Activated T-helper 17 cell treated with anti-CD3 and anti-CD28 coated beads, Interleukin-2, amount 50 U/mL, for 72 hours (primary cell): ENCODE results near the gene INPP4A. TPM values are rescaled to one million over a fixed set of nuclear protein-coding genes. Genes with fewer than 3 reads are reported as not detected.

Experiments used
- ATAC-seq: fragments of 150-1000 bp; cut with Tn5 transposase; replicated peaks from 2 replicates; pipeline ENCODE4 v1.10.0; 2021; ENCODE audit warnings: mild to moderate bottlenecking, moderate library complexity
- H3K27ac Mint-ChIP-seq: one replicate; pipeline ENCODE4 v1.8.0; 2022; ENCODE audit warnings: mixed read lengths
- H3K27me3 Mint-ChIP-seq: one replicate; pipeline ENCODE4 v1.8.0; 2022; ENCODE audit warnings: mixed read lengths
- H3K36me3 Mint-ChIP-seq: one replicate; pipeline ENCODE4 v1.8.0; 2022; ENCODE audit warnings: low read depth, mild to moderate bottlenecking, mixed read lengths
- H3K4me1 Mint-ChIP-seq: one replicate; pipeline ENCODE4 v1.8.0; 2022; ENCODE audit warnings: mixed read lengths
- H3K4me3 Mint-ChIP-seq: one replicate; pipeline ENCODE4 v1.8.0; 2022; ENCODE audit warnings: mild to moderate bottlenecking, mixed read lengths
- H3K9me3 Mint-ChIP-seq: one replicate; pipeline ENCODE4 v1.8.0; 2022; ENCODE audit warnings: mixed read lengths
- total RNA-seq, 2 donors: library from RNA; stranded (reverse); gene quantifications; one replicate each; pipeline ENCODE4 v1.2.3, GENCODE V29; 2022

Gene INPP4A
- total RNA-seq, 2 donors from 2014 or later, result 66.4 to 74.8 TPM

GRCh38 chr2:98482362-98482761 lies 37.7 kb downstream of the INPP4A start:
- peaks cover 80% of the 10 kb centered on the region for H3K4me1 Mint-ChIP-seq
- peak overlapping the region; percentile 86 for H3K27ac Mint-ChIP-seq
- H3K9me3 Mint-ChIP-seq, result no peaks in the 10 kb centered on the region
- no peaks in the 10 kb centered on the region for H3K27me3 Mint-ChIP-seq
- ATAC-seq, result no peak
- no peaks in the 10 kb centered on the region for H3K36me3 Mint-ChIP-seq
- peak overlapping the region; percentile 52 for H3K4me3 Mint-ChIP-seq

DNA sequence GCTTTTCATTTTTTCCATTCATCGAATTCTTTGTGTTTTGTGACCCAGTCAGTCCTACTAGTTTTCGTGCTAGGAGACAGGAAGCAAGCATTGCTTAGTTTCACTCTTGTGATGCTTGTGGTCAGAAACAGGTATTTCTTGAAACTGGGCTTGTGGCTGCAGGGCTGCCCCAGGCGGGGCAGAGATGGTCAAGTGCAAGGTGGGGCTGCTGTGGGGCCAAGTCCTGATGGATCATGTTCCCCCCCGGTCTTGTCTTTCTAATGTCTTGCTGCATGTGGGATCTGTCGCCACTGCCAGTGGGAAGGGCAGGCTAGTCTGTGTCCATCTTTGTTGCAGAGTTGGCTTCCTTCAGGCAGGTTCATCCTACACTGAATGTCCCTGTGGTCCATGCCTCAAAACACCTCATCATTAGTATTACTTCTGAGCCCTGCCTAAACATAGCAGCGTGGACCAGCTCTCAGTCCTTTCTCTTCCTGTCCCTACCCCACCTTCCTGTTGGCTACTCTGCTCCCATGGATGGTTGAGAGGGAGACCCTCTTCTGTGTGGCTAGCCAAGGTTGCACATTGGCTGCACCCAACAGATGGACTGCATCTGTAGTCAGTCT lies 38.7 kb downstream of the INPP4A start:
- peak; percentile 71 for ATAC-seq
- Mint-ChIP-seq H3K4me3 (peak overlapping the region; percentile 52), H3K27ac (peak overlapping the region; percentile 86), H3K9me3 (no peaks in the 10 kb centered on the region), H3K36me3 (no peaks in the 10 kb centered on the region), H3K4me1 (peaks cover 80% of the 10 kb centered on the region), H3K27me3 (no peaks in the 10 kb centered on the region)

DNA sequence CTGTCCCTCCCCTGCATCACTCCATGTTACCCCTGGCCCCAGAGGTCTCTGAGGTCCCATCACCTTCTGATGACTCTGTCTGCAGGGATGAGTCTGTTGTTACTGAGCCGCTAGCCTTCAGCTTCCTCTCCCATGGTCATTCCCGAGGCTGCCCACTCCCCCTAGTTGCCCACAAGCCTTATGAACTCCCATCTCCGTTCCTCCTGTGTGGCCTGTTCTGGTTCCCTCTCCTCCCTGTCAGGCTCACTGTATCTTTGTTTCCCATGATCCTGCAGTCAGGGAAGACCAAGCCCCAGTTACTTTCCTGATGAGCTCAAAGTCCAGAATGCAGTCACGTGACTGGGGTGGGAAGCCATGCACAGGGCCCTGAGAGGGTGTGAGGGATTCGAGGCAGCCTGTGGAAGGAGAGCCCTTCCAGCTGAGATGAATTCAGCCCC lies 39.5 kb downstream of the INPP4A start:
- no peaks in the 10 kb centered on the region for H3K9me3 Mint-ChIP-seq
- no peaks in the 10 kb centered on the region for H3K36me3 Mint-ChIP-seq
- H3K27me3 Mint-ChIP-seq, result no peaks in the 10 kb centered on the region
- no peak for ATAC-seq
- H3K4me3 Mint-ChIP-seq, result peak overlapping the region; percentile 52
- peaks cover 80% of the 10 kb centered on the region for H3K4me1 Mint-ChIP-seq
- H3K27ac Mint-ChIP-seq, result peak overlapping the region; percentile 86

DNA sequence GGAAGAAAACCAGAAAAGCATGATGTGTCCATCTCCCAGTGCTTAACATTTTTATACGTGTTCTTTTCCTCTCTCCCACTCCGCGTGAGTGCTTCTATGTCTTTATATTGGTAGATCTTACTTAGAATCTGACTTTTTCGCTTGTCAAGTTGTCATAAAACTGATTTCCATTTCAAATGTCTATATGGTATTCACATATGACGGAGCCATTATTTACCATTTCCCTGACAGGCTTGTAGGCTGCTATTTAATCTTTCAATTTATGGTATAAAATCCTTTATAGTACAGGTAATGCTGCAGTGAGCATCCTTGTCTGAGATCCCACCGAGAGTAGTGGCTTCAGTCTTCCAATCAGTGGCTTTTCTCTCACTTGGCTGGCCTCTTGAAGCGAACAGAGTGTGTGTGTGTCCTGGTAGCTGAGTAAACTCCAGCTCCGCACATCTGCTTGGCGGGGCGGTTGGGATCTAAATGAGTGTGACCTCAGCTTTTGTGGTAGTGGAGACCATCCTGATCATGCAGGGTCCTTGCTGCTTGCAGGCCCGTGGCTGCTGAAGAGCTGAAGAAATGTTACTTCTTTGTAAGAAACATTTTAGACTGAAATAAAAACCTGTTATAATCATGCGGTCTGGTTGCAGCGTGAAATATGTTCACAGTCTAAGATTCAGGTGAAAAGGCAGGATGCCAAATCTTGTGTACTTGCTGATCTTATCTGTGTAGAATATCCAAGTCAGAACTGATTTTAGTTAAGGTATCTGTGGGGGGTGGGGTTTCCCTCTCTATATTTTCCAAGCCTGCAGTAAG lies 40.2 kb downstream of the INPP4A start:
- no peak for ATAC-seq
- Mint-ChIP-seq H3K27ac (peak overlapping the region; percentile 86), H3K4me1 (peaks cover 77% of the 10 kb centered on the region), H3K9me3 (no peaks in the 10 kb centered on the region), H3K36me3 (no peaks in the 10 kb centered on the region), H3K4me3 (peak overlapping the region; percentile 52), H3K27me3 (no peaks in the 10 kb centered on the region)

DNA sequence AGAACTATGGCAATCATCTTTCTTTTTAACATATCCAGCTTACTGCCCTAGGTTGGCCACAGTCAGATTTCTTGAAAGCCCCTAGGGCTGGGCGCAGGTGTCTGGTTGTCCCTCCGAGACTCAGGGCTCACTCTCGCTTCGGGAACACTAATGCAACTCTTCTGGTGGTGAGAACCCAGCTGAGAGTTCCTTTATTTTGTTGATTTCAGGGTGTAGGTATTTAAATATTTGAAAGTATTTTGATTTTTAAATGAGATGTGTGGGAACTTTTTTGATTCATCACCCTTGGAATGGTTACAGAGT lies 40.7 kb downstream of the INPP4A start:
- Mint-ChIP-seq H3K4me1 (peaks cover 72% of the 10 kb centered on the region), H3K27ac (peak overlapping the region; percentile 86), H3K27me3 (no peaks in the 10 kb centered on the region), H3K4me3 (peak overlapping the region; percentile 52), H3K36me3 (no peaks in the 10 kb centered on the region), H3K9me3 (no peaks in the 10 kb centered on the region)
- ATAC-seq, result no peak

GRCh38 chr2:98486374-98486981 lies 41.8 kb downstream of the INPP4A start:
- peak overlapping the region; percentile 86 for H3K27ac Mint-ChIP-seq
- H3K4me3 Mint-ChIP-seq, result peak overlapping the region; percentile 52
- no peaks in the 10 kb centered on the region for H3K9me3 Mint-ChIP-seq
- H3K36me3 Mint-ChIP-seq, result no peaks in the 10 kb centered on the region
- no peaks in the 10 kb centered on the region for H3K27me3 Mint-ChIP-seq
- H3K4me1 Mint-ChIP-seq, result peaks cover 63% of the 10 kb centered on the region
- ATAC-seq, result no peak

GRCh38 chr2:98487101-98487805 lies 42.6 kb downstream of the INPP4A start:
- H3K36me3 Mint-ChIP-seq, result no peaks in the 10 kb centered on the region
- no peaks in the 10 kb centered on the region for H3K27me3 Mint-ChIP-seq
- ATAC-seq, result no peak
- H3K4me3 Mint-ChIP-seq, result peak overlapping the region; percentile 38
- no peaks in the 10 kb centered on the region for H3K9me3 Mint-ChIP-seq
- H3K27ac Mint-ChIP-seq, result peak overlapping the region; percentile 86
- H3K4me1 Mint-ChIP-seq, result peaks cover 62% of the 10 kb centered on the region

- Mint-ChIP-seq H3K36me3 (no peaks in the 10 kb centered on the region), H3K4me3 (peak overlapping the region; percentile 38), H3K27ac (peak overlapping the region; percentile 81), H3K9me3 (no peaks in the 10 kb centered on the region), H3K4me1 (peaks cover 62% of the 10 kb centered on the region), H3K27me3 (no peaks in the 10 kb centered on the region)
- peak; percentile 20 for ATAC-seq
These were observed 43.1 kb downstream of the INPP4A start for GRCh38 chr2:98487806-98488189.

- Mint-ChIP-seq H3K36me3 (no peaks in the 10 kb centered on the region), H3K9me3 (no peaks in the 10 kb centered on the region), H3K27me3 (no peaks in the 10 kb centered on the region), H3K4me3 (peak overlapping the region; percentile 38), H3K27ac (peak overlapping the region; percentile 81), H3K4me1 (peaks cover 58% of the 10 kb centered on the region)
- no peak for ATAC-seq
These were observed 43.6 kb downstream of the INPP4A start for GRCh38 chr2:98488252-98488651.

- no peaks in the 10 kb centered on the region for H3K36me3 Mint-ChIP-seq
- H3K4me1 Mint-ChIP-seq, result peaks cover 45% of the 10 kb centered on the region
- H3K9me3 Mint-ChIP-seq, result no peaks in the 10 kb centered on the region
- peak overlapping the region; percentile 81 for H3K27ac Mint-ChIP-seq
- H3K27me3 Mint-ChIP-seq, result no peaks in the 10 kb centered on the region
- ATAC-seq, result no peak
- H3K4me3 Mint-ChIP-seq, result no peak overlapping the region
These were observed 44.8 kb downstream of the INPP4A start for GRCh38 chr2:98489486-98489885.

DNA sequence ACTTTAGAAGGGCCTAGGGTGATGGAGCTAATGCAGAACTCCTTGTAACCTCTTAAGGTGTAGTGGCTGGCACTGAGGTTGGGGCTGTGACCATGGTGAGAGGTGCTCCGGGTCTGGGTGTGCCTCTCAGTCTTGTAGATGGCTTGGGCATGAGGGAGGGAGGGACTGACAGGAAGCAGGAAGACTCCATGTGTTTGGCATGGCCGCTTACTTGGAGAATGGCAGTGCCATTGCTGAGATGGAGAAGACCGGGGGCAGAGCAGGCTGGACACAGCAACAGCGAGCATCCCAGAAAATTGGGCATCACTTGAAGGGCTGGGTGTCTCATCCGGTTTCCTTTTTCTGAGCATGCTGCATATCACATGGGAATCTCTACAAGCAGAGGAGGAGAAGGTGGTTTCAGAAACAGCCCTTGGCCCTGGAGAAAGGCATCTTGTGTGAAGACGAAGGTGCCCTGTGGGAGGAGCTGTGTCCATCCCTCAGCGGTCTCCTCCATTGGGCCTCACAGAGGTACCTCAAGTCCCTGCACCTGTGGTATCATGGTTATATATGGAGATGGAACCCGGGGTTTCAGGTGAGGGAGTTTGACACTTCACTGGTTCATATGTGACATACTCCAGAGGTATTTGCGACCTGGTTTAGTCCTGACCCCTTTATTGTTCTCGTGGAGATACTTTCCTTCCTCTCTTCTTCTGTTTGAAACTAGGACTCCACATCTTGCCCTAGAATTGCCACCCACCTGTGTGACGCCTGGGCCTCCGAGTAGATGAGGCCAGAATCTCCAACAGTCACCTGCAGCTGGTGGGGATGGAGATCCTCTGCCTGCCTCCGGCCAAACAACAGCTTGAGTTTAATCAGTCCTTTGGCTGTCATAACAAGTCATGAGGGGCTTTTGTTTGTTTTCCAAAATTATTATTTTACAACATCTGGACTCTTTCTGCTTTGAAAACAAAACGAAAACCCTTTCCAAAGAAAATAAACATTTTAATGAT lies 45.6 kb downstream of the INPP4A start:
- no peak for ATAC-seq
- Mint-ChIP-seq H3K4me3 (no peak overlapping the region), H3K36me3 (no peaks in the 10 kb centered on the region), H3K4me1 (peaks cover 39% of the 10 kb centered on the region), H3K27ac (peak overlapping the region; percentile 21), H3K27me3 (no peaks in the 10 kb centered on the region), H3K9me3 (no peaks in the 10 kb centered on the region)

DNA sequence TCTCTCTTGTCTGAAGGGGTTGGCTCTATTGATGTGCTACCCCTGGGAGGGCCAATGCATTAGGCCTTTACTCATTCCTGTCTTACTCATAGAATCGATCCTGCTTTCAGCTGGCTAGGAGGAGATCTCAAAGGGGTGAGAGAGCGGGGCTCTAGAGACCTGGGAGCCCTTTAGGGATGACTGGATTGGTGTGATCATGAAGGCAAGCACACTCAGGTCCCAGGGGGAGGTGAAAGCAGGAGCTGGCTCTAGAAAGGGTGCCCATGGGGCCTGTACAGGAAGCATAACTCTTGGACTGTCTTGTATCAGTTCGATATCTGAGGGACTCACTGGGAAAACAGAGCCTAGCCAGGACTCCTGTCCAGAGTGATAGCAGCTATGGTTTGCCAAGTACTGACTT lies 47.8 kb downstream of the INPP4A start:
- Mint-ChIP-seq H3K27ac (no peak overlapping the region), H3K4me3 (no peak overlapping the region), H3K27me3 (no peaks in the 10 kb centered on the region), H3K4me1 (peaks cover 29% of the 10 kb centered on the region), H3K9me3 (no peaks in the 10 kb centered on the region), H3K36me3 (peaks cover 12% of the 10 kb centered on the region)
- ATAC-seq, result peak; percentile 56

DNA sequence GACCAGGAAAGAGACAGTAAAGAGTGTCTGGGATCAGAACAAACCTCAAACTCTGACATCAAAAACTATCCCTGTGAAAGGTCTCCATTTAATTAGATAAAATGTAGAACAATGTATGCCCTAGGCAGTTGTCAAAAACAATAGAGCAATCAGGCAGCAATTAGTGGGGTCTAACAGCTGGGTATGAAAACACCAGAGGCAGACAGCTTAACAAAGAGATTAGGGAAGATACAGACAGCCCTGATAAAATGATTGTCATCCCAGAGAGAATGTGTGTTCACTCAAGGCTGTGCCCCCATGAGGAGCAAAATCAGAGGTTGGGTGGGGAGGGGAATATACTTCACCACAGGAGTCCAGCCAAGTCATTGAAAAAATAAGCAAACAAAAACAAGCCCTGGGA lies 50.0 kb downstream of the INPP4A start:
- no peaks in the 10 kb centered on the region for H3K9me3 Mint-ChIP-seq
- ATAC-seq, result no peak
- H3K27ac Mint-ChIP-seq, result no peak overlapping the region
- H3K4me3 Mint-ChIP-seq, result no peak overlapping the region
- peaks cover 29% of the 10 kb centered on the region for H3K36me3 Mint-ChIP-seq
- H3K27me3 Mint-ChIP-seq, result no peaks in the 10 kb centered on the region
- H3K4me1 Mint-ChIP-seq, result peaks cover 18% of the 10 kb centered on the region
